ENCODE data around the gene LRRTM4.

- TF ChIP-seq KDM5A (IDR thresholded peaks at IDR 0.05) (no peak), MAX (IDR thresholded peaks at IDR 0.05) (no peak), BHLHE40 (IDR thresholded peaks at IDR 0.05; ENCODE audit: low read depth, low read length) (no peak), POLR2AphosphoS2 (conservative IDR thresholded peaks at IDR 0.05; ENCODE audit: low read length) (no peak), CBX8 (IDR thresholded peaks at IDR 0.05) (no peak), KDM1A (IDR thresholded peaks at IDR 0.05; ENCODE audit: low read depth) (no peak), CHD2 (IDR thresholded peaks at IDR 0.05; ENCODE audit: low read length, partially characterized antibody) (no peak), CTCF (IDR thresholded peaks at IDR 0.05) (no peak), REST (IDR thresholded peaks at IDR 0.05) (no peak), JUNB (IDR thresholded peaks at IDR 0.05) (no peak)
Measured at GRCh38 chr2:77121518-77121917, 400.7 kb downstream of the LRRTM4 start.
